CD4-positive, alpha-beta T cell treated with Interleukin-15 for 4 hours (primary cell): ENCODE data around the gene FXYD3.

Experiments
- DNase-seq: peaks from one replicate; pipeline ENCODE4 v3.0.0-alpha.2; 2020; ENCODE audit warnings: low spot score

The FXYD3 gene

GRCh38 chr19:35162471-35163326 is 47.1 kb downstream of the FXYD3 start:
- DNase-seq, result no peak

GRCh38 chr19:35164418-35164817 is 48.8 kb downstream of the FXYD3 start:
- no peak for DNase-seq

GRCh38 chr19:35165200-35166058 is 49.8 kb downstream of the FXYD3 start:
- no peak for DNase-seq

GRCh38 chr19:35166100-35167063 is 50.8 kb downstream of the FXYD3 start:
- DNase-seq, result no peak

- no peak for DNase-seq
Measured at GRCh38 chr19:35167251-35168119, 51.9 kb downstream of the FXYD3 start.

GRCh38 chr19:35168196-35168595 is 52.6 kb downstream of the FXYD3 start:
- DNase-seq, result no peak

GRCh38 chr19:35169221-35169995 is 53.8 kb downstream of the FXYD3 start:
- no peak for DNase-seq

- DNase-seq, result no peak
Measured at GRCh38 chr19:35170359-35171061, 54.9 kb downstream of the FXYD3 start.

GRCh38 chr19:35171730-35172129 is 56.1 kb downstream of the FXYD3 start:
- no peak for DNase-seq
